Loucy (cell line): Measurements from ENCODE around the gene PPIL1.

ENCODE experiments used
- H2AFZ ChIP-seq: fragments of 200-600 bp; sonication (generic); 2 replicates; pipeline ENCODE4 v1.6.0; 2016; ENCODE audit warnings: antibody characterized with exemption, mild to moderate bottlenecking, low read length, moderate library complexity
- H3F3A ChIP-seq: fragments of 200-600 bp; 2 replicates; pipeline ENCODE4 v1.6.0; 2016; ENCODE audit warnings: antibody characterized with exemption, low read depth, mild to moderate bottlenecking
- H3K27me3 ChIP-seq: fragments of 200-600 bp; sonication (generic); 2 replicates; pipeline ENCODE4 v1.6.1; 2014; ENCODE audit warnings: low read length, mild to moderate bottlenecking; ENCODE audit not compliant: insufficient read depth, poor library complexity, severe bottlenecking
- H3K36me3 ChIP-seq: fragments of 200-600 bp; sonication (generic); 2 replicates; pipeline ENCODE4 v1.6.1; 2016; ENCODE audit warnings: low read length; ENCODE audit not compliant: insufficient read depth
- H3K4me1 ChIP-seq: fragments of 200-600 bp; sonication (generic); 2 replicates; pipeline ENCODE4 v1.5.1; 2014; ENCODE audit warnings: low read length, mild to moderate bottlenecking; ENCODE audit not compliant: insufficient read depth, poor library complexity, severe bottlenecking
- H3K4me2 ChIP-seq: fragments of 200-600 bp; sonication (generic); 2 replicates; pipeline ENCODE4 v1.6.0; 2014; ENCODE audit warnings: antibody characterized with exemption, low read length, low read depth, mild to moderate bottlenecking; ENCODE audit not compliant: poor library complexity, severe bottlenecking
- H3K4me3 ChIP-seq: fragments of 200-600 bp; sonication (generic); 2 replicates; pipeline ENCODE4 v1.5.1; 2014; ENCODE audit warnings: low read length, mild to moderate bottlenecking, mixed read lengths; ENCODE audit not compliant: poor library complexity, severe bottlenecking
- H3K79me2 ChIP-seq: fragments of 200-600 bp; sonication (generic); 2 replicates; pipeline ENCODE4 v1.6.1; 2014; ENCODE audit warnings: low read length; ENCODE audit not compliant: insufficient read depth
- H3K9ac ChIP-seq: fragments of 200-600 bp; sonication (generic); 2 replicates; pipeline ENCODE4 v1.6.0; 2014; ENCODE audit warnings: mild to moderate bottlenecking, low read depth, low read length, moderate library complexity; ENCODE audit not compliant: poor library complexity, severe bottlenecking
- H3K9me2 ChIP-seq: fragments of 200-600 bp; sonication (generic); replicated peaks from 2 replicates; pipeline ENCODE4 v1.6.1; 2016; ENCODE audit warnings: low read depth, low read length, mixed read lengths
- H3K9me3 ChIP-seq: fragments of 200-600 bp; sonication (generic); 2 replicates; pipeline ENCODE4 v1.6.1; 2014; ENCODE audit warnings: mild to moderate bottlenecking, antibody characterized with exemption, low read length, low read depth; ENCODE audit not compliant: insufficient read depth
- H4K20me1 ChIP-seq: fragments of 200-600 bp; sonication (generic); 2 replicates; pipeline ENCODE4 v1.6.0; 2014; ENCODE audit warnings: antibody characterized with exemption, low read length, mild to moderate bottlenecking; ENCODE audit not compliant: insufficient read depth, poor library complexity, severe bottlenecking
- EZH2phosphoT487 ChIP-seq: fragments of 200-600 bp; IDR thresholded peaks from 2 replicates; pipeline ENCODE4 v1.6.1; 2018; ENCODE audit warnings: antibody characterized with exemption, mild to moderate bottlenecking, moderate library complexity, borderline replicate concordance
- TF ChIP-seq, protein P1 (sequence below): fragments of 200-600 bp; sonication (generic); conservative IDR thresholded peaks from 2 replicates; pipeline ENCODE4 v1.5.1; 2014; ENCODE audit warnings: mild to moderate bottlenecking, antibody characterized with exemption, low read length

PPIL1 gene

DNA sequence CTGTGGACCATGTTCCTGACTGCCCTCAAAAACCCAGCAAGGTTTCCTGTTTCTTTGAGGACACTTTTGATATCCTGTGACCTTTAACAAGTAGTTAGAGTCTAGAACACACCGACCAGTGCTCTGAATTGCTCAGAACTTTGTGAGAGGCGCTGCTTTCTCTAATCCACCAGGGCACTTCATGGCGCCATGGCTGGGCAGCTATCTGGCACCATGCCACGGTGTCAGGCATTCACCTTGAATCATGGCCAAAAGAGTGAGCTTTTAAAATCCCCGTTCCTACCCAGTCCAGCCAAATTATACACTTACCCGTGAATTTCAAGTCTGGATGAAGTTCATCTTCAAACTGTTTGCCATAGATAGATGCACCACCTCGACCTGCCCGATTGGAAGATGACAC is 18.3 kb downstream of the PPIL1 start:
- Histone ChIP-seq H3K4me1 (no peaks in the 10 kb centered on the region), H3K36me3 (peaks cover 74% of the 10 kb centered on the region), H3K9me3 (no peaks in the 10 kb centered on the region), H3K4me2 (no peak overlapping the region), H3K9me2 (no peaks in the 10 kb centered on the region), H4K20me1 (peaks cover 10% of the 10 kb centered on the region), H3K27me3 (no peaks in the 10 kb centered on the region), H3F3A (no peaks in the 10 kb centered on the region), H2AFZ (no peak overlapping the region), H3K79me2 (peaks cover 33% of the 10 kb centered on the region), H3K4me3 (no peak overlapping the region), H3K9ac (no peak overlapping the region)
- no peak for TF ChIP-seq EZH2phosphoT487
- TF ChIP-seq, protein P1, sequence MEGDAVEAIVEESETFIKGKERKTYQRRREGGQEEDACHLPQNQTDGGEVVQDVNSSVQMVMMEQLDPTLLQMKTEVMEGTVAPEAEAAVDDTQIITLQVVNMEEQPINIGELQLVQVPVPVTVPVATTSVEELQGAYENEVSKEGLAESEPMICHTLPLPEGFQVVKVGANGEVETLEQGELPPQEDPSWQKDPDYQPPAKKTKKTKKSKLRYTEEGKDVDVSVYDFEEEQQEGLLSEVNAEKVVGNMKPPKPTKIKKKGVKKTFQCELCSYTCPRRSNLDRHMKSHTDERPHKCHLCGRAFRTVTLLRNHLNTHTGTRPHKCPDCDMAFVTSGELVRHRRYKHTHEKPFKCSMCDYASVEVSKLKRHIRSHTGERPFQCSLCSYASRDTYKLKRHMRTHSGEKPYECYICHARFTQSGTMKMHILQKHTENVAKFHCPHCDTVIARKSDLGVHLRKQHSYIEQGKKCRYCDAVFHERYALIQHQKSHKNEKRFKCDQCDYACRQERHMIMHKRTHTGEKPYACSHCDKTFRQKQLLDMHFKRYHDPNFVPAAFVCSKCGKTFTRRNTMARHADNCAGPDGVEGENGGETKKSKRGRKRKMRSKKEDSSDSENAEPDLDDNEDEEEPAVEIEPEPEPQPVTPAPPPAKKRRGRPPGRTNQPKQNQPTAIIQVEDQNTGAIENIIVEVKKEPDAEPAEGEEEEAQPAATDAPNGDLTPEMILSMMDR: no peak

DNA sequence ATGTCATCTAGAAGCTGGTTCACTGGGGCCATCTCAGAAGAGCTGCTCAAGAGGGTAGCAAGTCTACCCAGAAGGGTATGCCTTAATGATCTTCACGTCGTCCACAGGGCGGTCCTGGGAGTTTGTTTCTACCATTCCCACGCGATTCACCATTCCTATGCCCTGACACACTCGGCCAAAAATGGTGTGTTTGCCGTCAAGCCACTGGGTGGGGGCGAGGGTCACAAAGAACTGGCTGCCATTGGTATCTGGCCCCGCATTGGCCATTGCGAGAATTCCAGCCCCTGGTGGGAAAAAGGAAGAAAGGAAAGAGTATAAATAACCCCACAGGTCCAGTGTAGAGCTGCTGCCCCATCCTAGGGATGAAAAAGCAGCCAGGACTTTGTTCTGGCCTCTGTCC is 18.9 kb downstream of the PPIL1 start:
- Histone ChIP-seq H3K9me2 (no peaks in the 10 kb centered on the region), H3K4me3 (no peak overlapping the region), H3K9me3 (no peaks in the 10 kb centered on the region), H3K79me2 (peaks cover 28% of the 10 kb centered on the region; the same call in 1 of the 2 replicates), H3F3A (no peaks in the 10 kb centered on the region), H3K4me1 (no peaks in the 10 kb centered on the region), H3K9ac (no peak overlapping the region), H3K36me3 (peaks cover 74% of the 10 kb centered on the region), H4K20me1 (peaks cover 6% of the 10 kb centered on the region), H2AFZ (no peak overlapping the region), H3K27me3 (no peaks in the 10 kb centered on the region), H3K4me2 (no peak overlapping the region)
- TF ChIP-seq, protein P1: no peak
- no peak for TF ChIP-seq EZH2phosphoT487

GRCh38 chr6:36853325-36853724 is 21.3 kb downstream of the PPIL1 start:
- TF ChIP-seq EZH2phosphoT487: no peak
- TF ChIP-seq, protein P1: no peak
- no peak overlapping the region for H2AFZ ChIP-seq
- no peaks in the 10 kb centered on the region for H3K27me3 ChIP-seq
- peaks cover 63% of the 10 kb centered on the region for H3K36me3 ChIP-seq
- no peaks in the 10 kb centered on the region for H3F3A ChIP-seq
- peaks cover 16% of the 10 kb centered on the region; the same call in 1 of the 2 replicates for H3K79me2 ChIP-seq
- no peaks in the 10 kb centered on the region for H3K9me3 ChIP-seq
- H3K4me3 ChIP-seq: no peak overlapping the region
- no peaks in the 10 kb centered on the region for H3K9me2 ChIP-seq
- H3K9ac ChIP-seq: no peak overlapping the region
- H3K4me1 ChIP-seq: no peaks in the 10 kb centered on the region
- H3K4me2 ChIP-seq: no peak overlapping the region
- H4K20me1 ChIP-seq: peaks cover 6% of the 10 kb centered on the region
